PFSK-1 (cell line): Measurements from ENCODE around the gene RHNO1.

Experiments used
- FOXP2 ChIP-seq: optimal IDR thresholded peaks from 2 replicates; pipeline ENCODE3; 2011; ENCODE audit warnings: borderline replicate concordance, control low read depth, inconsistent platforms; ENCODE audit not compliant: insufficient read depth; ENCODE audit errors: extremely low read length, extremely low read depth
- POLR2AphosphoS5 ChIP-seq: IDR thresholded peaks from 2 replicates; pipeline ENCODE4 v1.6.1; 2012; ENCODE audit warnings: low read depth, mild to moderate bottlenecking, control low read depth, low read length, moderate library complexity
- SIN3A ChIP-seq: IDR thresholded peaks from 2 replicates; pipeline ENCODE4 v1.6.1; 2012; ENCODE audit warnings: mild to moderate bottlenecking, low read length, moderate library complexity, borderline replicate concordance; ENCODE audit not compliant: insufficient read depth
- TAF1 ChIP-seq: IDR thresholded peaks from 2 replicates; pipeline ENCODE4 v1.6.1; 2012; ENCODE audit warnings: low read length, control low read depth, borderline replicate concordance; ENCODE audit not compliant: insufficient read depth
- TF ChIP-seq, protein P1 (sequence below), 2 experiments: IDR thresholded peaks; 2 replicates each; pipeline versions ENCODE4 v1.6.1 to v1.8.0; 2011 to 2012; ENCODE audit warnings: low read depth in 2 of 2, low read length in 2 of 2, control low read depth in 1 of 2, inconsistent platforms in 1 of 2, mild to moderate bottlenecking in 1 of 2, moderate library complexity in 1 of 2; ENCODE audit not compliant: insufficient read depth in 1 of 2

The RHNO1 gene

DNA sequence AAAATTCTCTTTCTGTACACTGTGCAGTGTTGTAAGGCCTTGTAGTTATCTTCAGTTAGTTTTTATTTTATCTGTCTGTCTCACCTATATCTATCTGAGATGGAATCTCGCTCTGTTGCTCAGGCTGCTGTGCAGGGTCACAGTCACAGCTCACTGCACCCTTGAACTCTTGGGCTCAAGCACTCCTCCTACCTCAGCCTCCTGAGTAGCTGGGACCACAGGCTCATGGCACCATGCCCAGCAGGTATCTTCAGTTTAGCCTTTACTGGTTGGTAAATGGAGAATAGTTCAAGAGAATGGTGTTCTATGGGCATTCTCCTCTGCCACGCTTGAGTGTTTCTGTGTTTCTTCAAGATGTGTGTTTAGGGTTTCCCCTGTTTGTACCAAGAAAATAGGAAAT lies 27.2 kb downstream of the RHNO1 start:
- TF ChIP-seq TAF1 (no peak), FOXP2 (no peak), SIN3A (no peak), POLR2AphosphoS5 (no peak)
- TF ChIP-seq, protein P1, sequence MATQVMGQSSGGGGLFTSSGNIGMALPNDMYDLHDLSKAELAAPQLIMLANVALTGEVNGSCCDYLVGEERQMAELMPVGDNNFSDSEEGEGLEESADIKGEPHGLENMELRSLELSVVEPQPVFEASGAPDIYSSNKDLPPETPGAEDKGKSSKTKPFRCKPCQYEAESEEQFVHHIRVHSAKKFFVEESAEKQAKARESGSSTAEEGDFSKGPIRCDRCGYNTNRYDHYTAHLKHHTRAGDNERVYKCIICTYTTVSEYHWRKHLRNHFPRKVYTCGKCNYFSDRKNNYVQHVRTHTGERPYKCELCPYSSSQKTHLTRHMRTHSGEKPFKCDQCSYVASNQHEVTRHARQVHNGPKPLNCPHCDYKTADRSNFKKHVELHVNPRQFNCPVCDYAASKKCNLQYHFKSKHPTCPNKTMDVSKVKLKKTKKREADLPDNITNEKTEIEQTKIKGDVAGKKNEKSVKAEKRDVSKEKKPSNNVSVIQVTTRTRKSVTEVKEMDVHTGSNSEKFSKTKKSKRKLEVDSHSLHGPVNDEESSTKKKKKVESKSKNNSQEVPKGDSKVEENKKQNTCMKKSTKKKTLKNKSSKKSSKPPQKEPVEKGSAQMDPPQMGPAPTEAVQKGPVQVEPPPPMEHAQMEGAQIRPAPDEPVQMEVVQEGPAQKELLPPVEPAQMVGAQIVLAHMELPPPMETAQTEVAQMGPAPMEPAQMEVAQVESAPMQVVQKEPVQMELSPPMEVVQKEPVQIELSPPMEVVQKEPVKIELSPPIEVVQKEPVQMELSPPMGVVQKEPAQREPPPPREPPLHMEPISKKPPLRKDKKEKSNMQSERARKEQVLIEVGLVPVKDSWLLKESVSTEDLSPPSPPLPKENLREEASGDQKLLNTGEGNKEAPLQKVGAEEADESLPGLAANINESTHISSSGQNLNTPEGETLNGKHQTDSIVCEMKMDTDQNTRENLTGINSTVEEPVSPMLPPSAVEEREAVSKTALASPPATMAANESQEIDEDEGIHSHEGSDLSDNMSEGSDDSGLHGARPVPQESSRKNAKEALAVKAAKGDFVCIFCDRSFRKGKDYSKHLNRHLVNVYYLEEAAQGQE (IDR thresholded peaks at IDR 0.05; ENCODE audit: insufficient read depth in 1 of 2, low read depth in 2 of 2, low read length in 2 of 2), result no peak

DNA sequence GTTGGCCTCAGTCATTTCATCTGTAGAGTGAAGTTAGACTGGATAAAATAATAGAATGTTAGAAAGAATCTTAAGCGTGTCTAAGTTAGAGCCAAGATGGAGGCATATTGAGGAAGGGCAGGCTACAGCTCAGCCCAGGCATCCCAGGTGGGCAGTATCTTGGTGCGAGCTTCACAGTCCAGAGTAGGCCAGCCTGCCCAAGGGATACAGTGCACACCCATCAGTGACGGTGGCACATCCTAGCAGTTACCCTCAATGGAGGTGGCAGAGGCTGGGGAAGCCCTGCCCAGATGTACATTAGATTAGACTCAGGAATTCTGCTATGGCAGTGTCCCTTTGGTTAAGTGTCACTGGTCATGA lies 35.2 kb downstream of the RHNO1 start:
- TF ChIP-seq, protein P1 (IDR thresholded peaks at IDR 0.05; ENCODE audit: insufficient read depth in 1 of 2, low read depth in 2 of 2, low read length in 2 of 2), result no peak
- TF ChIP-seq SIN3A (no peak), TAF1 (no peak), FOXP2 (no peak), POLR2AphosphoS5 (no peak)

DNA sequence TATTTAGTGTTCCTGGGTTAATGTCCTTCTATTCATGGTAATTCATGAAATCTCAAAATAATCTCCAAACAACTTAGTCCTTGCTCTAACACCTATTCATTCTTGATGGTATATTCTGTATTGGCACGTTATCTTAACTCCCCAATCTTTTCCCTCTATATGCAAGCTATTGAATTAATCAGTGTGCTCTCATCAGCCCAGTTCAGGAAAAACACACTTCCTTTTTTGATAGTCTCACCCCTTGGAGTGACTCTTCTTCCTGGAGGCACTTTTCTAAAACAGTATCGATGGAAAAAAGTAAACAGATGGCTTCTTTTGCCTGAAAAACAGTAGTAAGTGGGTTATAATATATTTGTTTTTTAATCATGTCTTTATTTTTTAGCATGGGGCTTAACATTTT lies 42.2 kb downstream of the RHNO1 start:
- TF ChIP-seq SIN3A, result no peak
- TF ChIP-seq TAF1, result no peak
- TF ChIP-seq, protein P1 (IDR thresholded peaks at IDR 0.05; ENCODE audit: insufficient read depth in 1 of 2, low read depth in 2 of 2, low read length in 2 of 2), result no peak
- no peak for TF ChIP-seq FOXP2
- TF ChIP-seq POLR2AphosphoS5, result no peak

DNA sequence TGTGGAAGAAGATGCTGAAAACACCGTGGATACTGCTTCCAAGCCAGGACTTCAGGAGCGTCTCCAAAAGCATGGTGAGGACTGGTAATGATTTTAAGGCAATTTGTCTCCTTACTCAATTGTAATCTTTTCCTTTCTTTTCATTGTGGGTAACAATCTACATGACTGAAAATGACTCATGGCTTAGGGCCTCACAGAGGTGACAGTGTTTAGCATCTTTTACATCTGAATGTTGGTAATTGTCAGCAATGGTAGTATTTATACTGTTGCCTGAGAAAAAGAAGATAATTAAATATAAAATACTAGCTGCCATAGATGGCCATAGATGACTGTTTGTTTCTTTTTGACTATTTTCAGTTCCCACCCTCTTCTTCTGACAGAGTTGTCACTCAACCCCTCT lies 45.3 kb downstream of the RHNO1 start:
- TF ChIP-seq POLR2AphosphoS5, result no peak
- TF ChIP-seq, protein P1 (IDR thresholded peaks at IDR 0.05; ENCODE audit: insufficient read depth in 1 of 2, low read depth in 2 of 2, low read length in 2 of 2), result no peak
- no peak for TF ChIP-seq TAF1
- TF ChIP-seq SIN3A, result no peak

DNA sequence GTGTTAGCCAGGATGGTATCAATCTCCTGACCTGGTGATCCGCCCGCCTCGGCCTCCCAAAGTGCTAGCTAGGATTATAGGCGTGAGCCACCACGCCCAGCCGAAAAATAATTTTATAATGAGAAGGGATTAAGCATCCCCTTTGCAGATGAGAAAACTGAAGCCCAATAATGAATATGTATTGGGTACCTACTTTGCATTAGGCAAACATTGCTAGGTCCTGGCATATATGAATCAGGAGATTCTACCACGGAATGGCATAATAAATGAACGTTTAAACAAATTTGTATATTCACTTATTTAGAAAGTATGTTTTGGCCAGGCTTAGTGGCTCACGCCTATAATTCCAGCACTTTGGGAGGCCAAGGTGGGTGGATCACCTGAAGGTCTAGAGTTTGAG lies 46.0 kb downstream of the RHNO1 start:
- TF ChIP-seq, protein P1 (IDR thresholded peaks at IDR 0.05; ENCODE audit: insufficient read depth in 1 of 2, low read depth in 2 of 2, low read length in 2 of 2), result no peak
- TF ChIP-seq FOXP2 (no peak), SIN3A (no peak), POLR2AphosphoS5 (no peak), TAF1 (no peak)
